Sigmoid colon (tissue), 3 donors: ENCODE data around the gene KAT2B.

Experiments used
- CTCF ChIP-seq, 4 experiments: fragments of 450-650 bp in 3 of 4; fragments of 200-600 bp in 1 of 4; IDR thresholded peaks; one replicate each; pipeline ENCODE4 v1.5.1; 2016 to 2019; ENCODE audit warnings: antibody characterized with exemption in 4 of 4, mild to moderate bottlenecking in 3 of 4, moderate library complexity in 2 of 4
- POLR2A ChIP-seq, 2 donors: fragments of 450-650 bp; IDR thresholded peaks; one replicate each; pipeline ENCODE4 v1.6.1; 2016; ENCODE audit warnings: antibody characterized with exemption in 2 of 2, mild to moderate bottlenecking in 2 of 2, moderate library complexity in 2 of 2

- TF ChIP-seq CTCF (IDR thresholded peaks at IDR 0.05) (no peak), POLR2A (IDR thresholded peaks at IDR 0.05) (no peak)
Observed at GRCh38 chr3:20182206-20182605, 142.0 kb downstream of the KAT2B start.
